Stimulated activated naive CD4-positive, alpha-beta T cell treated with Interleukin-2 at 50 U/mL for 16 hours (primary cell): ENCODE data around the gene COX7A1.
A peak's percentile ranks its signal among the peaks of the same experiment; 100 is the strongest.
"Not testable (repeated sequence)": the region's sequence is repeated elsewhere in the genome, so short reads cannot be mapped to it uniquely, and the experiment has no call there.

Experiments
- DNase-seq: peaks from one replicate; lab custom pipeline; 2025; lab: John Stamatoyannopoulos, UW

The COX7A1 gene

GRCh38 chr19:36141039-36141927, 11.0 kb downstream of the COX7A1 start:
- peak; percentile 82 for DNase-seq

GRCh38 chr19:36140304-36141038, 11.8 kb downstream of the COX7A1 start:
- DNase-seq = peak; percentile 36

GRCh38 chr19:36139473-36140303, 12.6 kb downstream of the COX7A1 start, which contains the start of gene CAPNS1:
Gene CAPNS1, plus strand, starts transcription at chr19:36140066. Its CDS starts 946 bp downstream, at chr19:36141012.
- peak; percentile 89 for DNase-seq

GRCh38 chr19:36139120-36139472, 13.2 kb downstream of the COX7A1 start:
- DNase-seq = no peak

- DNase-seq = no peak
These were observed 15.1 kb downstream of the COX7A1 start for GRCh38 chr19:36136964-36137686.

- DNase-seq = not testable (repeated sequence)
These were observed 17.4 kb downstream of the COX7A1 start for GRCh38 chr19:36134867-36135266.

- not testable (repeated sequence) for DNase-seq
These were observed 21.0 kb downstream of the COX7A1 start for GRCh38 chr19:36131221-36131620.

- DNase-seq = no peak
These were observed 23.9 kb downstream of the COX7A1 start for GRCh38 chr19:36128392-36128736.

- DNase-seq = no peak
These were observed 26.7 kb downstream of the COX7A1 start for GRCh38 chr19:36125557-36125956.

- no peak for DNase-seq
These were observed 30.6 kb downstream of the COX7A1 start for GRCh38 chr19:36121486-36122124.

GRCh38 chr19:36120984-36121358, 31.3 kb downstream of the COX7A1 start:
- DNase-seq = no peak

- no peak for DNase-seq
These were observed 31.9 kb downstream of the COX7A1 start for GRCh38 chr19:36120092-36120983.

- no peak for DNase-seq
These were observed 36.0 kb downstream of the COX7A1 start for GRCh38 chr19:36116344-36116637.

GRCh38 chr19:36115453-36116343, 36.5 kb downstream of the COX7A1 start, which contains the start of gene TBCB:
Gene TBCB, plus strand, starts transcription at chr19:36115468. Its CDS starts 93 bp downstream, at chr19:36115561.
- peak; percentile 95 for DNase-seq

GRCh38 chr19:36114721-36115452, 37.4 kb downstream of the COX7A1 start, which contains the start of gene POLR2I:
Gene POLR2I, minus strand, starts transcription at chr19:36114875. Its CDS starts 19 bp downstream, at chr19:36114856.
- peak; percentile 99 for DNase-seq

GRCh38 chr19:36113894-36114720, 38.1 kb downstream of the COX7A1 start:
- DNase-seq = no peak

GRCh38 chr19:36113425-36113824, 38.8 kb downstream of the COX7A1 start:
- no peak for DNase-seq
